CD14-positive monocyte (primary cell): ENCODE measurements around the gene USPL1. TPM values are rescaled to one million over a fixed set of nuclear protein-coding genes. Genes with fewer than 3 reads are reported as not detected.

Experiments
- DNase-seq, 3 donors: peaks; one replicate each; pipeline ENCODE4 v3.0.0-alpha.2; 2011 to 2022
- H2AFZ ChIP-seq: 2 replicates; pipeline ENCODE4 v1.6.0; 2012; ENCODE audit warnings: mild to moderate bottlenecking, low read depth, low read length, inconsistent platforms; ENCODE audit not compliant: insufficient read depth, poor library complexity, severe bottlenecking
- H3K27ac ChIP-seq, 2 donors: 1 replicate in 1 of 2; 2 replicates in 1 of 2; pipeline ENCODE4 v1.5.1; 2012 to 2013; ENCODE audit warnings: low read length in 2 of 2, control low read depth in 1 of 2, inconsistent platforms in 1 of 2, low read depth in 1 of 2, mild to moderate bottlenecking in 1 of 2
- H3K27me3 ChIP-seq, 2 donors: one replicate each; pipeline versions ENCODE4 v1.6.0 to v1.6.1; 2011 to 2013; ENCODE audit warnings: low read length in 2 of 2; ENCODE audit not compliant: control insufficient read depth in 2 of 2, insufficient read depth in 2 of 2
- H3K36me3 ChIP-seq, 2 donors: replicated peaks in 1 of 2; 1 replicate in 1 of 2; 2 replicates in 1 of 2; pipeline versions ENCODE4 v1.5.1 to v1.6.1; 2012 to 2013; ENCODE audit warnings: low read length in 2 of 2, control low read depth in 1 of 2, inconsistent platforms in 1 of 2, mild to moderate bottlenecking in 1 of 2; ENCODE audit not compliant: insufficient read depth in 2 of 2, control insufficient read depth in 1 of 2
- H3K4me1 ChIP-seq, 2 donors: 1 replicate in 1 of 2; 2 replicates in 1 of 2; pipeline versions ENCODE4 v1.5.1 to v1.6.1; 2012 to 2013; ENCODE audit warnings: low read length in 2 of 2, control low read depth in 1 of 2, inconsistent platforms in 1 of 2, mild to moderate bottlenecking in 1 of 2, moderate library complexity in 1 of 2; ENCODE audit not compliant: insufficient read depth in 2 of 2, control insufficient read depth in 1 of 2
- H3K4me2 ChIP-seq: replicated peaks from 2 replicates; pipeline ENCODE3; 2012; ENCODE audit warnings: low read length, moderate library complexity, mild to moderate bottlenecking; ENCODE audit not compliant: poor library complexity, severe bottlenecking; ENCODE audit errors: extremely low read depth
- H3K4me3 ChIP-seq, 3 experiments: fragments of 200-600 bp in 1 of 3; sonication (generic) in 1 of 3; replicated peaks in 1 of 3; 1 replicate in 2 of 3; 2 replicates in 1 of 3; pipeline ENCODE4 v1.5.1; 2011 to 2013; ENCODE audit warnings: low read length in 3 of 3, mild to moderate bottlenecking in 3 of 3, control low read depth in 2 of 3, low read depth in 2 of 3, inconsistent platforms in 1 of 3, moderate library complexity in 1 of 3
- H3K79me2 ChIP-seq: 2 replicates; pipeline ENCODE4 v1.6.0; 2012; ENCODE audit warnings: mild to moderate bottlenecking, control low read depth, inconsistent platforms, low read length, moderate library complexity; ENCODE audit not compliant: insufficient read depth
- H3K9ac ChIP-seq: 2 replicates; pipeline ENCODE4 v1.6.0; 2017; ENCODE audit warnings: low read length, mild to moderate bottlenecking; ENCODE audit not compliant: insufficient read depth, poor library complexity, severe bottlenecking
- H3K9me3 ChIP-seq, 2 donors: replicated peaks in 1 of 2; 1 replicate in 1 of 2; 2 replicates in 1 of 2; pipeline versions ENCODE4 v1.5.1 to v1.6.1; 2012 to 2013; ENCODE audit warnings: low read length in 2 of 2, control low read depth in 1 of 2; ENCODE audit not compliant: control insufficient read depth in 1 of 2, insufficient read depth in 1 of 2
- H4K20me1 ChIP-seq: 2 replicates; pipeline ENCODE4 v1.6.0; 2012; ENCODE audit warnings: mild to moderate bottlenecking, low read length, control low read depth, moderate library complexity; ENCODE audit not compliant: insufficient read depth
- H3K27ac Mint-ChIP-seq, 7 donors: one replicate each; pipeline ENCODE4 v1.8.0; 2020; ENCODE audit warnings: mild to moderate bottlenecking in 7 of 7, mixed read lengths in 7 of 7, moderate library complexity in 6 of 7, inconsistent platforms in 2 of 7
- H3K27me3 Mint-ChIP-seq, 3 donors: one replicate each; pipeline ENCODE4 v1.8.0; 2021 to 2022; ENCODE audit warnings: low read depth in 3 of 3, mild to moderate bottlenecking in 3 of 3, mixed read lengths in 3 of 3, moderate library complexity in 3 of 3, inconsistent platforms in 1 of 3
- H3K36me3 Mint-ChIP-seq, 2 donors: one replicate each; pipeline ENCODE4 v1.8.0; 2020; ENCODE audit warnings: mixed read lengths in 2 of 2, inconsistent platforms in 1 of 2, mild to moderate bottlenecking in 1 of 2
- H3K4me1 Mint-ChIP-seq: one replicate; pipeline ENCODE4 v1.8.0; 2020; ENCODE audit warnings: mild to moderate bottlenecking, mixed read lengths
- H3K4me3 Mint-ChIP-seq, 2 donors: one replicate each; pipeline ENCODE4 v1.8.0; 2020; ENCODE audit warnings: mild to moderate bottlenecking in 2 of 2, mixed read lengths in 2 of 2, moderate library complexity in 1 of 2
- H3K9me3 Mint-ChIP-seq, 7 donors: one replicate each; pipeline ENCODE4 v1.8.0; 2020 to 2022; ENCODE audit warnings: mixed read lengths in 7 of 7, mild to moderate bottlenecking in 6 of 7, moderate library complexity in 6 of 7, inconsistent platforms in 2 of 7
- CTCF ChIP-seq: fragments of 200-600 bp; IDR thresholded peaks from one replicate; pipeline ENCODE4 v1.8.0; 2022; ENCODE audit warnings: antibody characterized with exemption, mild to moderate bottlenecking
- WGBS: methylation state at CpG from one replicate; pipeline ENCODE4 v1.1.5; 2013; ENCODE audit warnings: missing lambda C conversion rate; ENCODE audit not compliant: insufficient coverage; 5-methylcytosine and 5-hydroxymethylcytosine counted together
- intact Hi-C, 2 donors: fragments of 100-400 bp; cut with micrococcal nuclease; formaldehyde crosslinking; loops; one replicate each; pipeline versions ENCODE4 v1.15.0 to v1.15.1; 2023
- polyA plus RNA-seq, 3 donors: library from polyadenylated mRNA; depleted of rRNA in 1 of 3; unstranded in 2 of 3; stranded (reverse) in 1 of 3; fragments of 300-500 nt in 2 of 3; fragments of >200 nt in 1 of 3; fragmentation: Illumina TruSeq in 2 of 3; gene quantifications; 1 replicate in 2 of 3; 2 replicates in 1 of 3; pipeline ENCODE4 v1.2.3, GENCODE V29; 2012 to 2021

Gene USPL1
- polyA plus RNA-seq, 3 donors: 3.9 to 20.5 (median 5.5) TPM

GRCh38 chr13:30577401-30577852 is 40.3 kb upstream of the USPL1 start:
- H3K27me3 Mint-ChIP-seq: peaks cover 1 to 7% (median 2%) of the 10 kb centered on the region in 3 donors
- no peak overlapping the region for H3K4me3 Mint-ChIP-seq
- no peaks in the 10 kb centered on the region for H3K79me2 ChIP-seq
- no peak overlapping the region for H3K4me3 ChIP-seq
- H3K27ac ChIP-seq: no peak overlapping the region
- peak overlapping the region; percentile 2 for H3K4me2 ChIP-seq
- H3K27ac Mint-ChIP-seq: peak overlapping the region in 3 of 7 donors; percentile 10 to 48 (median 35)
- H3K9me3 ChIP-seq: no peaks in the 10 kb centered on the region
- DNase-seq: peak; percentile 56 to 79 (median 74)
- WGBS: 2% methylated on average over 4 of the region's 6 CpGs
- peaks cover 0 to 4% (median 0%) of the 10 kb centered on the region in 7 donors for H3K9me3 Mint-ChIP-seq
- intact Hi-C loops: loop anchor here (5.0 kb wide), 1 partner anchor 40 kb away; the partner anchor contains the start of gene USPL1 (in 2 of the 2)
- peaks cover 23% of the 10 kb centered on the region for H3K4me1 Mint-ChIP-seq
- peaks cover 13 to 20% of the 10 kb centered on the region in 2 donors for H3K4me1 ChIP-seq
- H3K27me3 ChIP-seq: peaks cover 0 to 2% of the 10 kb centered on the region in 2 donors
- H2AFZ ChIP-seq: no peak overlapping the region
- no peaks in the 10 kb centered on the region for H3K36me3 ChIP-seq
- H4K20me1 ChIP-seq: no peaks in the 10 kb centered on the region
- no peaks in the 10 kb centered on the region for H3K36me3 Mint-ChIP-seq
- no peak for TF ChIP-seq CTCF
- H3K9ac ChIP-seq: no peak overlapping the region

GRCh38 chr13:30580852-30581502 is 36.7 kb upstream of the USPL1 start:
- H3K79me2 ChIP-seq: no peaks in the 10 kb centered on the region
- peaks cover 0 to 2% of the 10 kb centered on the region in 2 donors for H3K27me3 ChIP-seq
- WGBS: 80% methylated on average over 1 of the region's 3 CpGs
- no peaks in the 10 kb centered on the region for H3K9me3 ChIP-seq
- H3K4me1 ChIP-seq: peaks cover 10 to 18% of the 10 kb centered on the region in 2 donors
- no peak for DNase-seq
- H2AFZ ChIP-seq: no peak overlapping the region
- no peaks in the 10 kb centered on the region for H3K36me3 ChIP-seq
- Mint-ChIP-seq H3K36me3 (no peaks in the 10 kb centered on the region), H3K27ac (no peak overlapping the region), H3K9me3 (peaks cover 0 to 4% (median 0%) of the 10 kb centered on the region in 7 donors), H3K4me1 (peaks cover 26% of the 10 kb centered on the region), H3K4me3 (no peak overlapping the region), H3K27me3 (peaks cover 2 to 11% (median 4%) of the 10 kb centered on the region in 3 donors)
- H4K20me1 ChIP-seq: no peaks in the 10 kb centered on the region
- no peak overlapping the region for H3K27ac ChIP-seq
- H3K4me3 ChIP-seq: no peak overlapping the region
- H3K9ac ChIP-seq: no peak overlapping the region
- intact Hi-C loops: no loop called here
- H3K4me2 ChIP-seq: no peak overlapping the region
- TF ChIP-seq CTCF: no peak
